ENCODE data around the gene PRICKLE1.

The PRICKLE1 gene

DNA sequence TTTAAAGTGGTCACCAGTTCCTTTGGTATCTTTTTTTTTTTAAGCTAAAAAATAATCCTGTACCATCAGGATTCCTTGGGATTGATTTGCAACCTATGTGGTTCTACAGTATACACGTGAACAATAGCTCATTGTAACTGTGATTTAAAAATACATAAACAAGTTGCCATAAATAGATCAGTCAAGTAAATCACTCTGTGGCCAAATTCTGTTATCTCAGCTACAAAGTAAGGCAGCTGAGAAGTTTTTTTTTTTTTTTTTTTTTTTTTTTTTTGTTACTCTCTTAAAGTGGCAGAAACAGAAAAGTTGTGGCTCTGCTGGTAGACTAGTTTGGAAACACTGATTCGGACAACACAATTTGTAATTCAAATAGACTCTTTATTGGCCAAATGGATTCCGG is 104.5 kb downstream of the PRICKLE1 start:
- DNase-seq (ENCODE audit: low read depth) = no peak
- no peak overlapping the region for H3K4me3 ChIP-seq (ENCODE audit: low read length)
- TF ChIP-seq, protein P1, sequence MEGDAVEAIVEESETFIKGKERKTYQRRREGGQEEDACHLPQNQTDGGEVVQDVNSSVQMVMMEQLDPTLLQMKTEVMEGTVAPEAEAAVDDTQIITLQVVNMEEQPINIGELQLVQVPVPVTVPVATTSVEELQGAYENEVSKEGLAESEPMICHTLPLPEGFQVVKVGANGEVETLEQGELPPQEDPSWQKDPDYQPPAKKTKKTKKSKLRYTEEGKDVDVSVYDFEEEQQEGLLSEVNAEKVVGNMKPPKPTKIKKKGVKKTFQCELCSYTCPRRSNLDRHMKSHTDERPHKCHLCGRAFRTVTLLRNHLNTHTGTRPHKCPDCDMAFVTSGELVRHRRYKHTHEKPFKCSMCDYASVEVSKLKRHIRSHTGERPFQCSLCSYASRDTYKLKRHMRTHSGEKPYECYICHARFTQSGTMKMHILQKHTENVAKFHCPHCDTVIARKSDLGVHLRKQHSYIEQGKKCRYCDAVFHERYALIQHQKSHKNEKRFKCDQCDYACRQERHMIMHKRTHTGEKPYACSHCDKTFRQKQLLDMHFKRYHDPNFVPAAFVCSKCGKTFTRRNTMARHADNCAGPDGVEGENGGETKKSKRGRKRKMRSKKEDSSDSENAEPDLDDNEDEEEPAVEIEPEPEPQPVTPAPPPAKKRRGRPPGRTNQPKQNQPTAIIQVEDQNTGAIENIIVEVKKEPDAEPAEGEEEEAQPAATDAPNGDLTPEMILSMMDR (conservative IDR thresholded peaks at IDR 0.05; ENCODE audit: low read depth, low read length) = no peak

DNA sequence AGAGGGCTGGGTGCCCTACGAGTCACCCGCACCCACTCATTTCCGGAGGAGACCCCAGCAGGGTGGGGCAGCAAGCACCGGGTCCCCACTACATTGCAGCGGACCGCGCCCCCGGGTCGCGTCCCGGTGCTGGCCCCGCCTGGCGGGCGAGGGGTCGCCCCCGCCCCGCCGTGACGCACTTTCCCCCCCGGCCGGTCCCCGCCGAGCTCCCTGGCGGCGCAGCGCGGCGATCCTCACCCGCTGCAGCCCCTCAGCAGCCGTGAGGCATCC is 106.1 kb downstream of the PRICKLE1 start:
- DNase-seq (ENCODE audit: low read depth) = no peak
- peak overlapping the region; percentile 79 for H3K4me3 ChIP-seq (ENCODE audit: low read length)
- TF ChIP-seq, protein P1 (conservative IDR thresholded peaks at IDR 0.05; ENCODE audit: low read depth, low read length) = no peak

- TF ChIP-seq, protein P1 (conservative IDR thresholded peaks at IDR 0.05; ENCODE audit: low read depth, low read length) = peak; percentile 72
- H3K4me3 ChIP-seq (ENCODE audit: low read length) = peak overlapping the region; percentile 79
- DNase-seq (ENCODE audit: low read depth) = no peak
Observed at GRCh38 chr12:42482748-42483520, 106.6 kb downstream of the PRICKLE1 start.

DNA sequence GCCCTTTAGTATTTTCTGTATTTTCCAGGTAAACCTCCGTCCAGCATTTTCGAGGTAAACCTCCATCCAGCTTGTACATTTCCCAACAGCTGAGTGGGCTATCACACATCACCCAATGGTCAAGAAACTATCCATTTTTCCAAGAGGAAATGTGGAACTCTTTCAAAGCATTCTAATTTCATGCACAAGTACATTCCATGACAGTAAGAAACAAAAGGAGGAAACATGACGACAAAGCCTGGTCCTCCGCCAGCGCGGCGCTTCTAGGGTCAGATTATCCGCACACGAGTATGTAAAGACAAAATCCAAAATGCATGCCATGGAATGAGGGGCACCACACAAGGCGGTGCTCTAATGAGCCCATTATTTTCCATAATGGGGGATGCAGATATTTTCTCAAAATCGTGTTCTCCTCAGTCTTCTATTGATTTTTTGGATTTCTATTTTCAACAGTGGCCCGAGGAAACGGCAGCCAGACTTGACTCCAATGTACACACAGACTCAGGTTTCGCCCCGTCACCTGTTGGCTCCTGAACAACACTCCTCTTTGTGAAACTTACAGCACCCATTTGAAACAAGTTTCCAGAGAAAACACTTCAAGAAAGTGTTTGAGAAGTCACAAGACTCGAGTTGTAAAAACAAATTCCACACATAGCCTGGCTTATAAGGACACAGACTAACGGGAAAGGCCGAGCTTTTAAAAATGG is 107.4 kb downstream of the PRICKLE1 start:
- TF ChIP-seq, protein P1 (conservative IDR thresholded peaks at IDR 0.05; ENCODE audit: low read depth, low read length) = no peak
- no peak for DNase-seq (ENCODE audit: low read depth)
- peak overlapping the region; percentile 79 for H3K4me3 ChIP-seq (ENCODE audit: low read length)

- no peak overlapping the region for H3K4me3 ChIP-seq (ENCODE audit: low read length)
- DNase-seq (ENCODE audit: low read depth) = no peak
- TF ChIP-seq, protein P1 (conservative IDR thresholded peaks at IDR 0.05; ENCODE audit: low read depth, low read length) = no peak
Observed at GRCh38 chr12:42481368-42481767, 108.2 kb downstream of the PRICKLE1 start.

- no peak for DNase-seq (ENCODE audit: low read depth)
- no peak overlapping the region for H3K4me3 ChIP-seq (ENCODE audit: low read length)
- TF ChIP-seq, protein P1 (conservative IDR thresholded peaks at IDR 0.05; ENCODE audit: low read depth, low read length) = no peak
Observed at GRCh38 chr12:42477941-42478340, 111.6 kb downstream of the PRICKLE1 start.

GRCh38 chr12:42475106-42475505 is 114.4 kb downstream of the PRICKLE1 start:
- TF ChIP-seq, protein P1 (conservative IDR thresholded peaks at IDR 0.05; ENCODE audit: low read depth, low read length) = no peak
- no peak overlapping the region for H3K4me3 ChIP-seq (ENCODE audit: low read length)
- DNase-seq (ENCODE audit: low read depth) = no peak
